Liver (tissue), 9 donors: Measurements from ENCODE around the gene VAC14. TPM values are rescaled to one million over a fixed set of nuclear protein-coding genes. Genes with fewer than 3 reads are reported as not detected.

Source experiments
- DNase-seq: peaks from one replicate; pipeline ENCODE4 v3.0.0-alpha.2; 2017; ENCODE audit warnings: low spot score
- H3K27ac ChIP-seq, 2 donors: one replicate each; pipeline ENCODE4 v1.7.0; 2013; ENCODE audit warnings: inconsistent platforms in 2 of 2, low read length in 2 of 2, control low read depth in 1 of 2, low read depth in 1 of 2, mild to moderate bottlenecking in 1 of 2
- H3K27me3 ChIP-seq, 4 donors: one replicate each; pipeline versions ENCODE4 v1.6.1 to v1.7.0; 2013; ENCODE audit warnings: low read length in 3 of 4, inconsistent platforms in 1 of 4, mild to moderate bottlenecking in 1 of 4, moderate library complexity in 1 of 4; ENCODE audit not compliant: control insufficient read depth in 4 of 4, insufficient read depth in 4 of 4
- H3K36me3 ChIP-seq, 4 donors: one replicate each; pipeline versions ENCODE4 v1.6.1 to v1.7.0; 2013; ENCODE audit warnings: low read length in 3 of 4, mild to moderate bottlenecking in 3 of 4, low read depth in 1 of 4, moderate library complexity in 1 of 4; ENCODE audit not compliant: control insufficient read depth in 4 of 4, insufficient read depth in 3 of 4
- H3K4me1 ChIP-seq, 4 donors: one replicate each; pipeline versions ENCODE4 v1.6.1 to v1.7.0; 2013; ENCODE audit warnings: low read length in 3 of 4, mild to moderate bottlenecking in 3 of 4, moderate library complexity in 1 of 4; ENCODE audit not compliant: control insufficient read depth in 4 of 4, insufficient read depth in 4 of 4
- H3K4me3 ChIP-seq, 3 donors: one replicate each; pipeline versions ENCODE4 v1.6.1 to v1.7.0; 2013; ENCODE audit warnings: low read length in 3 of 3, control low read depth in 1 of 3, low read depth in 1 of 3, mild to moderate bottlenecking in 1 of 3
- H3K9ac ChIP-seq, 2 donors: one replicate each; pipeline ENCODE4 v1.7.0; 2013; ENCODE audit warnings: low read length in 2 of 2, mild to moderate bottlenecking in 2 of 2, moderate library complexity in 2 of 2, control low read depth in 1 of 2, low read depth in 1 of 2
- H3K9me3 ChIP-seq, 4 donors: one replicate each; pipeline versions ENCODE4 v1.6.1 to v1.7.0; 2013; ENCODE audit warnings: low read length in 3 of 4; ENCODE audit not compliant: control insufficient read depth in 4 of 4
- EGR1 ChIP-seq, 2 donors: IDR thresholded peaks; 2 replicates each; pipeline ENCODE4 v1.6.1; 2016 to 2018; ENCODE audit warnings: antibody characterized with exemption in 2 of 2, low read depth in 2 of 2
- FOXA1 ChIP-seq: IDR thresholded peaks from 2 replicates; pipeline ENCODE4 v1.6.1; 2016; ENCODE audit warnings: antibody characterized with exemption
- FOXA2 ChIP-seq: IDR thresholded peaks from 2 replicates; pipeline ENCODE4 v1.6.1; 2016; ENCODE audit warnings: antibody characterized with exemption
- GABPA ChIP-seq, 2 donors: IDR thresholded peaks in 1 of 2; conservative IDR thresholded peaks in 1 of 2; 2 replicates each; pipeline ENCODE4 v1.6.1; 2016; ENCODE audit warnings: antibody characterized with exemption in 2 of 2, mild to moderate bottlenecking in 1 of 2, moderate library complexity in 1 of 2
- HNF4A ChIP-seq, 2 donors: conservative IDR thresholded peaks; 2 replicates each; pipeline ENCODE4 v1.6.1; 2016; ENCODE audit warnings: antibody characterized with exemption in 2 of 2, mild to moderate bottlenecking in 2 of 2
- HNF4G ChIP-seq: IDR thresholded peaks from 2 replicates; pipeline ENCODE4 v1.6.1; 2016; ENCODE audit warnings: antibody characterized with exemption
- JUND ChIP-seq, 2 donors: IDR thresholded peaks; 2 replicates each; pipeline ENCODE4 v1.6.1; 2016; ENCODE audit warnings: antibody characterized with exemption in 2 of 2
- NR2F2 ChIP-seq: IDR thresholded peaks from 2 replicates; pipeline ENCODE4 v1.6.1; 2016; ENCODE audit warnings: antibody characterized with exemption
- RAD21 ChIP-seq, 2 donors: IDR thresholded peaks; 2 replicates each; pipeline ENCODE4 v1.6.1; 2016; ENCODE audit warnings: antibody characterized with exemption in 2 of 2, mild to moderate bottlenecking in 2 of 2
- RXRA ChIP-seq, 2 donors: IDR thresholded peaks; 2 replicates each; pipeline ENCODE4 v1.6.1; 2017 to 2018; ENCODE audit warnings: antibody characterized with exemption in 2 of 2, mild to moderate bottlenecking in 1 of 2
- SP1 ChIP-seq: IDR thresholded peaks from 2 replicates; pipeline ENCODE4 v1.6.1; 2018; ENCODE audit warnings: antibody characterized with exemption, mild to moderate bottlenecking
- TAF1 ChIP-seq: conservative IDR thresholded peaks from 2 replicates; pipeline ENCODE4 v1.6.1; 2016; ENCODE audit warnings: antibody characterized with exemption, mild to moderate bottlenecking
- YY1 ChIP-seq: IDR thresholded peaks from 2 replicates; pipeline ENCODE4 v1.6.1; 2016; ENCODE audit warnings: antibody characterized with exemption, mild to moderate bottlenecking
- WGBS: extraction: QIAGEN DNeasy Blood & Tissue Kit; methylation state at CpG from one replicate; pipeline ENCODE4 v1.1.7; 2013; 5-methylcytosine and 5-hydroxymethylcytosine counted together
- polyA plus RNA-seq, 2 donors: library from polyadenylated mRNA; stranded (reverse) in 1 of 2; unstranded in 1 of 2; fragments of 200-250 nt in 1 of 2; fragments of >200 nt in 1 of 2; fragmentation: Nextera tagmentation in 1 of 2; extraction: Ambion mirVana in 1 of 2; gene quantifications; one replicate each; pipeline versions ENCODE4 v1.2.1 to v1.2.3, GENCODE V29; 2013 to 2015
- total RNA-seq, 2 donors: library from RNA; depleted of rRNA; stranded (reverse); fragments of >200 nt; gene quantifications; one replicate each; pipeline ENCODE4 v1.2.3, GENCODE V29; 2014
- TF ChIP-seq, protein P1 (sequence below): IDR thresholded peaks from 2 replicates; pipeline ENCODE4 v1.6.1; 2016; ENCODE audit warnings: antibody characterized with exemption
- TF ChIP-seq, protein P2 (sequence below): fragments of 150-350 bp; IDR thresholded peaks from 2 replicates; pipeline ENCODE4 v1.5.1; 2017; ENCODE audit warnings: improper control_type of control experiment, low read depth, low read length; ENCODE audit not compliant: missing input control
- TF ChIP-seq, protein P3 (sequence below): IDR thresholded peaks from 2 replicates; pipeline ENCODE4 v1.6.1; 2016; ENCODE audit warnings: antibody characterized with exemption, mild to moderate bottlenecking
- TF ChIP-seq, protein P4 (sequence below): IDR thresholded peaks from 2 replicates; pipeline ENCODE4 v1.6.1; 2016; ENCODE audit warnings: antibody characterized with exemption
- TF ChIP-seq, protein P5 (sequence below): IDR thresholded peaks from 2 replicates; pipeline ENCODE4 v1.6.1; 2016; ENCODE audit warnings: antibody characterized with exemption
- donor health status: healthy.
- donor health status: healthy.
- donor health status: healthy.
- donor health status: healthy.
- donor health status: healthy.

The VAC14 gene
- total and polyA plus RNA-seq, 4 donors, result 16.7 to 29.8 (median 20.5) TPM

DNA sequence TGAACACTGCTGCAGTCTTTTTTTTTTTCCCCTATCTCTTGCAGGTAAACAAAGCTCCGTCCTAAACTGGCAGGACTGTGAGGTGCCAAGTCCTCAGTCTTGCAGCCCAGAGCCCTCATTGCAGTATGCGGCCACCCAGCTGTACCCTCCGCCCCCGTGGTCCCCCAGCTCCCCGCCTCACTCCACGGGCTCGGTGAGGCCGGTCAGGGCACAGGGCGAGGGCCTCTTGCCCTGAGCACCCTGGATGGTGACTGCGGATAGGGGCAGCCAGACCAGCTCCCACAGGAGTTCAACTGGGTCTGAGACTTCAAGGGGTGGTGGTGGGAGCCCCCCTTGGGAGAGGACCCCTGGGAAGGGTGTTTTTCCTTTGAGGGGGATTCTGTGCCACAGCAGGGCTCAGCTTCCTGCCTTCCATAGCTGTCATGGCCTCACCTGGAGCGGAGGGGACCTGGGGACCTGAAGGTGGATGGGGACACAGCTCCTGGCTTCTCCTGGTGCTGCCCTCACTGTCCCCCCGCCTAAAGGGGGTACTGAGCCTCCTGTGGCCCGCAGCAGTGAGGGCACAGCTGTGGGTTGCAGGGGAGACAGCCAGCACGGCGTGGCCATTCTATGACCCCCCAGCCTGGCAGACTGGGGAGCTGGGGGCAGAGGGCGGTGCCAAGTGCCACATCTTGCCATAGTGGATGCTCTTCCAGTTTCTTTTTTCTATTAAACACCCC is 140.8 kb downstream of the VAC14 start (continued):
- TF ChIP-seq GABPA (IDR thresholded peaks at IDR 0.05 in 1 of 2, conservative IDR thresholded peaks at IDR 0.05 in 1 of 2) (no peak), HNF4A (conservative IDR thresholded peaks at IDR 0.05) (no peak), JUND (IDR thresholded peaks at IDR 0.05) (no peak), RXRA (IDR thresholded peaks at IDR 0.05) (no peak)

DNA sequence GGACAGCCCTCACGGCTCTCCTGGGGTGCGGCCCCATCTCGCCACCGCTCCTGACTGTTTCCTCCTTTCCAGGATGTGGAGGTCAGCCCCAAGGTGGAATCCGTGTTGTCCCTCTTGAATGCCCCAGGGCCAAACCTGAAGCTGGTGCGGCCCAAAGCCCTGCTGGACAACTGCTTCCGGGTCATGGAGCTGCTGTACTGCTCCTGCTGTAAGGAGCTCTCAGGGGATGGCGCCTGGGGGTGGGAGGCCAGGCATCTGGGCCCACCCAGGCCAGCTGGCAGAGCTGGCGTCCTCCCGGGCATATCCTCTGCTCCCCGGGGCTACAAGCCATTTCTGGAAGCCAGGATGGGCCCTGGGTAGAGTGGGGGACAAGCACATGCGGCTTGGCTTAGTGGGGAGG is 141.4 kb downstream of the VAC14 start:
- Histone ChIP-seq H3K9ac (no peak overlapping the region), H3K27ac (no peak overlapping the region), H3K36me3 (peaks cover 6 to 15% (median 11%) of the 10 kb centered on the region in 4 donors), H3K27me3 (no peaks in the 10 kb centered on the region), H3K4me3 (no peak overlapping the region), H3K4me1 (no peaks in the 10 kb centered on the region), H3K9me3 (no peaks in the 10 kb centered on the region)
- no peak for DNase-seq
- TF ChIP-seq RXRA (IDR thresholded peaks at IDR 0.05) (no peak), EGR1 (IDR thresholded peaks at IDR 0.05; ENCODE audit: low read depth in 2 of 2) (no peak), RAD21 (IDR thresholded peaks at IDR 0.05) (no peak), FOXA1 (no peak), FOXA2 (no peak), SP1 (no peak), HNF4A (conservative IDR thresholded peaks at IDR 0.05) (no peak), HNF4G (no peak), TAF1 (no peak), NR2F2 (no peak), JUND (IDR thresholded peaks at IDR 0.05) (no peak), YY1 (no peak), GABPA (IDR thresholded peaks at IDR 0.05 in 1 of 2, conservative IDR thresholded peaks at IDR 0.05 in 1 of 2) (no peak)
- TF ChIP-seq, protein P1, sequence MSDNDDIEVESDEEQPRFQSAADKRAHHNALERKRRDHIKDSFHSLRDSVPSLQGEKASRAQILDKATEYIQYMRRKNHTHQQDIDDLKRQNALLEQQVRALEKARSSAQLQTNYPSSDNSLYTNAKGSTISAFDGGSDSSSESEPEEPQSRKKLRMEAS, result no peak
- TF ChIP-seq, protein P2, sequence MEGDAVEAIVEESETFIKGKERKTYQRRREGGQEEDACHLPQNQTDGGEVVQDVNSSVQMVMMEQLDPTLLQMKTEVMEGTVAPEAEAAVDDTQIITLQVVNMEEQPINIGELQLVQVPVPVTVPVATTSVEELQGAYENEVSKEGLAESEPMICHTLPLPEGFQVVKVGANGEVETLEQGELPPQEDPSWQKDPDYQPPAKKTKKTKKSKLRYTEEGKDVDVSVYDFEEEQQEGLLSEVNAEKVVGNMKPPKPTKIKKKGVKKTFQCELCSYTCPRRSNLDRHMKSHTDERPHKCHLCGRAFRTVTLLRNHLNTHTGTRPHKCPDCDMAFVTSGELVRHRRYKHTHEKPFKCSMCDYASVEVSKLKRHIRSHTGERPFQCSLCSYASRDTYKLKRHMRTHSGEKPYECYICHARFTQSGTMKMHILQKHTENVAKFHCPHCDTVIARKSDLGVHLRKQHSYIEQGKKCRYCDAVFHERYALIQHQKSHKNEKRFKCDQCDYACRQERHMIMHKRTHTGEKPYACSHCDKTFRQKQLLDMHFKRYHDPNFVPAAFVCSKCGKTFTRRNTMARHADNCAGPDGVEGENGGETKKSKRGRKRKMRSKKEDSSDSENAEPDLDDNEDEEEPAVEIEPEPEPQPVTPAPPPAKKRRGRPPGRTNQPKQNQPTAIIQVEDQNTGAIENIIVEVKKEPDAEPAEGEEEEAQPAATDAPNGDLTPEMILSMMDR, result no peak
- TF ChIP-seq, protein P3, sequence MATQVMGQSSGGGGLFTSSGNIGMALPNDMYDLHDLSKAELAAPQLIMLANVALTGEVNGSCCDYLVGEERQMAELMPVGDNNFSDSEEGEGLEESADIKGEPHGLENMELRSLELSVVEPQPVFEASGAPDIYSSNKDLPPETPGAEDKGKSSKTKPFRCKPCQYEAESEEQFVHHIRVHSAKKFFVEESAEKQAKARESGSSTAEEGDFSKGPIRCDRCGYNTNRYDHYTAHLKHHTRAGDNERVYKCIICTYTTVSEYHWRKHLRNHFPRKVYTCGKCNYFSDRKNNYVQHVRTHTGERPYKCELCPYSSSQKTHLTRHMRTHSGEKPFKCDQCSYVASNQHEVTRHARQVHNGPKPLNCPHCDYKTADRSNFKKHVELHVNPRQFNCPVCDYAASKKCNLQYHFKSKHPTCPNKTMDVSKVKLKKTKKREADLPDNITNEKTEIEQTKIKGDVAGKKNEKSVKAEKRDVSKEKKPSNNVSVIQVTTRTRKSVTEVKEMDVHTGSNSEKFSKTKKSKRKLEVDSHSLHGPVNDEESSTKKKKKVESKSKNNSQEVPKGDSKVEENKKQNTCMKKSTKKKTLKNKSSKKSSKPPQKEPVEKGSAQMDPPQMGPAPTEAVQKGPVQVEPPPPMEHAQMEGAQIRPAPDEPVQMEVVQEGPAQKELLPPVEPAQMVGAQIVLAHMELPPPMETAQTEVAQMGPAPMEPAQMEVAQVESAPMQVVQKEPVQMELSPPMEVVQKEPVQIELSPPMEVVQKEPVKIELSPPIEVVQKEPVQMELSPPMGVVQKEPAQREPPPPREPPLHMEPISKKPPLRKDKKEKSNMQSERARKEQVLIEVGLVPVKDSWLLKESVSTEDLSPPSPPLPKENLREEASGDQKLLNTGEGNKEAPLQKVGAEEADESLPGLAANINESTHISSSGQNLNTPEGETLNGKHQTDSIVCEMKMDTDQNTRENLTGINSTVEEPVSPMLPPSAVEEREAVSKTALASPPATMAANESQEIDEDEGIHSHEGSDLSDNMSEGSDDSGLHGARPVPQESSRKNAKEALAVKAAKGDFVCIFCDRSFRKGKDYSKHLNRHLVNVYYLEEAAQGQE, result no peak
- TF ChIP-seq, protein P4, sequence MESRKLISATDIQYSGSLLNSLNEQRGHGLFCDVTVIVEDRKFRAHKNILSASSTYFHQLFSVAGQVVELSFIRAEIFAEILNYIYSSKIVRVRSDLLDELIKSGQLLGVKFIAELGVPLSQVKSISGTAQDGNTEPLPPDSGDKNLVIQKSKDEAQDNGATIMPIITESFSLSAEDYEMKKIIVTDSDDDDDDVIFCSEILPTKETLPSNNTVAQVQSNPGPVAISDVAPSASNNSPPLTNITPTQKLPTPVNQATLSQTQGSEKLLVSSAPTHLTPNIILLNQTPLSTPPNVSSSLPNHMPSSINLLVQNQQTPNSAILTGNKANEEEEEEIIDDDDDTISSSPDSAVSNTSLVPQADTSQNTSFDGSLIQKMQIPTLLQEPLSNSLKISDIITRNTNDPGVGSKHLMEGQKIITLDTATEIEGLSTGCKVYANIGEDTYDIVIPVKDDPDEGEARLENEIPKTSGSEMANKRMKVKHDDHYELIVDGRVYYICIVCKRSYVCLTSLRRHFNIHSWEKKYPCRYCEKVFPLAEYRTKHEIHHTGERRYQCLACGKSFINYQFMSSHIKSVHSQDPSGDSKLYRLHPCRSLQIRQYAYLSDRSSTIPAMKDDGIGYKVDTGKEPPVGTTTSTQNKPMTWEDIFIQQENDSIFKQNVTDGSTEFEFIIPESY, result no peak
- TF ChIP-seq, protein P5, sequence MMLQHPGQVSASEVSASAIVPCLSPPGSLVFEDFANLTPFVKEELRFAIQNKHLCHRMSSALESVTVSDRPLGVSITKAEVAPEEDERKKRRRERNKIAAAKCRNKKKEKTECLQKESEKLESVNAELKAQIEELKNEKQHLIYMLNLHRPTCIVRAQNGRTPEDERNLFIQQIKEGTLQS, result no peak
- WGBS, result 90% methylated on average over 12 of the region's 12 CpGs
